Esophagus muscularis mucosa (tissue), 4 donors: ENCODE results near the gene PAQR8. TPM values are rescaled to one million over a fixed set of nuclear protein-coding genes. Genes with fewer than 3 reads are reported as not detected.

Experiments used
- DNase-seq: peaks from one replicate; pipeline ENCODE4 v3.0.0-alpha.2; 2017; ENCODE audit errors: extremely low spot score
- H3K27ac ChIP-seq, 4 donors: fragments of 200-600 bp; sonication (generic); replicated peaks in 1 of 4; 1 replicate in 3 of 4; 2 replicates in 1 of 4; pipeline ENCODE4 v1.5.1; 2016 to 2019; ENCODE audit warnings: mild to moderate bottlenecking in 1 of 4
- H3K27me3 ChIP-seq, 4 donors: fragments of 200-600 bp; sonication (generic); one replicate each; pipeline versions ENCODE4 v1.5.1 to v1.6.0; 2016 to 2019
- H3K36me3 ChIP-seq, 4 donors: fragments of 200-600 bp; sonication (generic); one replicate each; pipeline ENCODE4 v1.5.1; 2016 to 2019
- H3K4me1 ChIP-seq, 4 donors: fragments of 200-600 bp; sonication (generic); one replicate each; pipeline ENCODE4 v1.5.1; 2016 to 2019
- H3K4me3 ChIP-seq, 4 donors: fragments of 200-600 bp; sonication (generic); 1 replicate in 2 of 4; 2 replicates in 2 of 4; pipeline ENCODE4 v1.5.1; 2016 to 2019; ENCODE audit warnings: mild to moderate bottlenecking in 4 of 4, moderate library complexity in 1 of 4
- H3K9me3 ChIP-seq, 4 donors: fragments of 200-600 bp; sonication (generic); 1 replicate in 3 of 4; 2 replicates in 1 of 4; pipeline ENCODE4 v1.5.1; 2016 to 2019
- CTCF ChIP-seq, 3 experiments: fragments of 200-600 bp in 2 of 3; fragments of 450-650 bp in 1 of 3; sonication (generic) in 2 of 3; IDR thresholded peaks; one replicate each; pipeline ENCODE4 v1.5.1; 2017 to 2019; ENCODE audit warnings: antibody characterized with exemption in 3 of 3, mild to moderate bottlenecking in 2 of 3, moderate library complexity in 1 of 3
- EP300 ChIP-seq: sonication (generic); formaldehyde crosslinking; IDR thresholded peaks from one replicate; pipeline ENCODE4 v1.6.1; 2017; ENCODE audit warnings: antibody characterized with exemption
- POLR2A ChIP-seq: fragments of 450-650 bp; IDR thresholded peaks from one replicate; pipeline ENCODE4 v1.6.1; 2017; ENCODE audit warnings: antibody characterized with exemption, moderate library complexity, mild to moderate bottlenecking, low read depth
- POLR2AphosphoS5 ChIP-seq, 2 donors: sonication (generic); formaldehyde crosslinking; IDR thresholded peaks; one replicate each; pipeline ENCODE4 v1.6.1; 2017; ENCODE audit warnings: antibody characterized with exemption in 2 of 2
- WGBS: methylation state at CpG from one replicate; pipeline ENCODE4 v1.1.5; 2018; 5-methylcytosine and 5-hydroxymethylcytosine counted together
- intact Hi-C: fragments of 100-400 bp; cut with DNase I; formaldehyde crosslinking; loops from one replicate; pipeline ENCODE4 v1.15.1; 2023
- total RNA-seq, 4 donors: library from RNA; depleted of rRNA; stranded (reverse); fragments of >200 nt; gene quantifications; one replicate each; pipeline versions ENCODE4 v1.1.0 to v1.2.1, GENCODE V29; 2016

Gene PAQR8
- total RNA-seq, 4 donors from 2014 or later: 11.1 to 32.5 (median 14.2) TPM

- TF ChIP-seq POLR2A (no peak), POLR2AphosphoS5 (IDR thresholded peaks at IDR 0.05) (no peak), CTCF (IDR thresholded peaks at IDR 0.05) (no peak), EP300 (no peak)
- Histone ChIP-seq H3K36me3 (peaks cover 0 to 25% (median 8%) of the 10 kb centered on the region in 4 donors), H3K27me3 (no peaks in the 10 kb centered on the region), H3K9me3 (no peaks in the 10 kb centered on the region), H3K4me1 (no peaks in the 10 kb centered on the region), H3K4me3 (no peak overlapping the region), H3K27ac (no peak overlapping the region)
- WGBS: 90% methylated on average over 2 of the region's 2 CpGs
- DNase-seq: no peak
- intact Hi-C loops: no loop called here
Measured at GRCh38 chr6:52438926-52439325, 77.0 kb downstream of the PAQR8 start.

GRCh38 chr6:52454556-52454955 lies 92.6 kb downstream of the PAQR8 start:
- Histone ChIP-seq H3K4me1 (no peaks in the 10 kb centered on the region), H3K4me3 (no peak overlapping the region), H3K27me3 (no peaks in the 10 kb centered on the region), H3K36me3 (peaks cover 0 to 9% (median 4%) of the 10 kb centered on the region in 4 donors), H3K9me3 (peaks cover 0 to 7% (median 0%) of the 10 kb centered on the region in 4 donors), H3K27ac (no peak overlapping the region)
- 100% methylated on average over 2 of the region's 2 CpGs for WGBS
- intact Hi-C loops: no loop called here
- TF ChIP-seq POLR2A (no peak), CTCF (IDR thresholded peaks at IDR 0.05) (no peak), POLR2AphosphoS5 (IDR thresholded peaks at IDR 0.05) (no peak), EP300 (no peak)
- DNase-seq: no peak

GRCh38 chr6:52457096-52457495 lies 95.1 kb downstream of the PAQR8 start:
- WGBS: 98% methylated on average over 2 of the region's 2 CpGs
- no peak for TF ChIP-seq POLR2AphosphoS5 (IDR thresholded peaks at IDR 0.05)
- no peak for TF ChIP-seq EP300
- TF ChIP-seq CTCF (IDR thresholded peaks at IDR 0.05): no peak
- no peak for TF ChIP-seq POLR2A
- no peak overlapping the region for H3K4me3 ChIP-seq
- intact Hi-C loops: no loop called here
- no peaks in the 10 kb centered on the region for H3K9me3 ChIP-seq
- no peak overlapping the region for H3K27ac ChIP-seq
- H3K36me3 ChIP-seq: peaks cover 0 to 9% (median 4%) of the 10 kb centered on the region in 4 donors
- H3K27me3 ChIP-seq: no peaks in the 10 kb centered on the region
- no peak for DNase-seq
- H3K4me1 ChIP-seq: no peaks in the 10 kb centered on the region

Other genes starting within 250 kb of the PAQR8 start
- not detected for gene IL17A, start 175.8 kb upstream of the PAQR8 start, total RNA-seq
- not detected for gene IL17F, start 117.7 kb upstream of the PAQR8 start, total RNA-seq
- gene MCM3, start 77.4 kb upstream of the PAQR8 start, total RNA-seq: 10 to 100 TPM; 32.4 to 42.6 (median 41.1) TPM
- 10 to 100 TPM in 2 of 4 donors, 1 to 10 TPM in 2; 7.5 to 21.2 (median 10.2) TPM for gene EFHC1, start 58.2 kb downstream of the PAQR8 start, total RNA-seq
- 10 to 100 TPM; 13.3 to 23.8 (median 18.5) TPM for gene TRAM2, start 214.9 kb downstream of the PAQR8 start, total RNA-seq